ENCODE data around the gene NEMP1.
"Not testable (repeated sequence)": the region's sequence is repeated elsewhere in the genome, so short reads cannot be mapped to it uniquely, and the experiment has no call there.

NEMP1 gene

DNA sequence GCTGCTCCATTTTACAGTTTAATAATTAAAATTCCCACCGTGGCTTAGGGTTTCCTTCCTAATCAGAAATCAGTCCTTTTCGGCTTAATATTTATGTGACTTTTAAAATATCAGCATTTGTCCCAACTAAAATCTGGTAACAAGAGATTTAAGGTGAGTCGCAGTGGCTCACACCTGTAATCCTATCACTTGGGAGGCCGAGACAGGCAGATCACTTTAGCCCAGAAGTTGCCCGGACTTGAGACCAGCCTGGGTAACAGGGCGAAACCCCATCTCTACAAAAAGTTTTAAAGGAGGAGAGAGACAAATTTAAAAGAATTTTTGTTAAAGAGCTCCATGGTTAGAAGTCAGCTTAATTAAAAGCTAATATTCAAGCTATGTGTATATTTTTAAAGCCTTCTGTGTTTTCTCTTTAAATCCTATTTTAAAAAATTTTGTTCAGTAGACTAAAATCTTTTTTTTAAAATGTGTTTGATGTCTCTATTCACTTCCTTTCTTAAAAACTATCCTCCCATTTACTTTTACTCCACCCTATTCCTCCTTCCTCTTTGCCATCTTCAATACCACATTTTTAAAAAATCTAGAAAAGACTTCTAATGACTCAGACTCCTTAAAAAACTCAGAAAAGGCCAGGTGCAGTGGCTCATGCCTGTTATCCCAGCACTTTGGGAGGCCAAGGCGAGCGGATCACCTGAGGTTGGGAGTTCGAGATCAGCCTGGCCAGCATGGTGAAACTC is 58.4 kb downstream of the NEMP1 start:
- DNase-seq, result no peak

DNA sequence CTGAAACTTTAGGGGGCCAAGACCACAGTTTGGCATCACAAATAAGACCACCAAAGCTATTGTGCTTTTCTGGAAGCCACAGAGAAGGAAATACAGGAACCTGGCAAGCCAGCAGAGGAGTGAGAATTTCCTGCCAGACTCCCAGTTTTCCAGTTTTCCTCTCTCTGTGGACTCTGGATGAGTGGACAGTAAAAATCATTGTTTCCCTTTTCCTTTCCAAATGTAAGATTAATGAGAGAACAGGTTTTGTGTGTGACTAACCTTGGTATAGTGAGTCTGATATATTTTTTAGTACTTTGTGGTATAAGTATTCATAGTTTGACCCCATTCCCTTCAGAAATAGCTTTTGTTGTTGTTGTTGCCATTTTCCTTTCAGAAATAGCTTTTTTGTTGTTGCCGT is 59.7 kb downstream of the NEMP1 start:
- DNase-seq, result no peak

DNA sequence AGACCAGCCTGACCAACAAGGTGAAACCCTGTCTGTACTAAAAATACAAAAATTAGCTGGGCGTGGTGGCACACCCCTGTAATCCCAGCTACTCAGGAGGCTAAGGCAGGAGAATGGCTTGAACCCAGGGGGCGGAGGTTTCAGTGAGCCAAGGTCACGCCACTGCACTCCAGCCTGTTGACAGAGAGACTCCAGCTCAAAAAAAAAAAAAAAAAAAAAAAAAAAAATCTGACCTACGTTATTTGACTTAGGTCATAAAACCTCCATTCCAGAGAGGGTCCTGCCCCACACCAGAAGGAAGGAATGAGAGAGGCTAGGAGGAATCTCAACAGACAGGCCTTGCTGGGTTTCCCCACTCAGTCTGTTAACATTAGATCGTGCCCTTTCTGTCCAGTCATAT is 60.2 kb downstream of the NEMP1 start:
- DNase-seq, result not testable (repeated sequence)

DNA sequence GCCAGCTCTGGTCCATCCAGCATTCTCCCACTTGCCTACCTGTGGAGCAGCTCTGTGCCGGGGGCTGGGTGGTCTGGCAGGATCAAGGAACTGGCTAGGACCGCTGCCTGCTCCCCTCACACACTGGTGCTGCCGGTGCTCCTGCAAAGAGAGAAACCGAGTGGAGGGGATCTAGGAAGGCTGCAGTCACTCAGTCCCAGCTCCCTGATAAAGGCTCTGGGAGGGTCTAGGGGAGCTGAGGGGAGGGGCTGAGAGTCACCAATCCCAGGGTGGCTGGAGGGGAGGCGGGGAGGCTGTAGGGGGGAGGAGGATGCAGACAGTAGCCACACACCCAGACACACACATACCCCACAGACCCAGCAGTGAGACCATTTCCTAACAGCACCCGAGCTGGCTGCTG is 62.2 kb downstream of the NEMP1 start, which contains the start of gene TAC3:
Gene TAC3 (minus strand): TSS at position 182 of the 400 bp plus-strand sequence. CDS start 732 bp downstream, outside the sequence.
- DNase-seq, result no peak

DNA sequence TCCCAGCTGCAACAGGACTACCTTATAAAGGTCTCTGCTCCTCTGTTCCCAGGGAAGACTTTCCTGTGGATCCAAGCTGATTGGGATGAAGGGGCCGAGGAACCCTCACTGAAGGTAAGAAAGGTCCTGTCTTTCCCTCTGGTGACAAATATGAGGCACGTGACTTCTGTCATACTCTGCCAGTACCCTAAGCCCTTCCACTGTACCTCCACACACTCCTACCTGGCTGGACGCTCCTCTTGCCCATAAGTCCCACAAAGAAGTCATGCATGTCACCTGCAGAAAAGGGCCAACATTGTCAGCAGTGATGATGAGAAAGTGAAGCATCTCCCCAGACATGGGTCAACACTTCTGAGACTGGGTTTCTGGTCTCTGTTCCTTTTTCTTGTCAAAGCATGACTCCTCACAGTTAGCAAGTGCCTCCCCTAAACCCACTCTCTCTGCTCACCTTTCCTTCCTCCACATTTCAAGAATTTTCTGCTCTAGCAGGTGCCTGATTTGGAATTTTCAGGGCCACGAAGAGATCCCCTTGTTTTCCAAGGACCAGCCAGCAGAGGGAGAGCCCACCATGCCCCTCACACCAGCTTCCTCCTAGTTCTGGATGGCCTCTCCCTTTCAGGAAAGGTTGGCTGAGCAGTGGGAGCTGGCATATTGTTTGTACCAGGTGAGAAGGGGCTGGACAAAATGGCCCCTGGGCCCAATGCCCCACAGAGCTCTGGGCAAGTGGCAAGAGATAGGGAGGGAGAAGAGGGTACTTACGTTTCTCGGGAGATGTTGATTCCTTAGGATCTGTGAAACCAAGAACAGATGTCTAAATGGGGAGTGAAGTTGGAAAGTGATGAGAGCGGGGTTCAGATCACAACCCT is 65.8 kb downstream of the NEMP1 start:
- DNase-seq, result no peak

DNA sequence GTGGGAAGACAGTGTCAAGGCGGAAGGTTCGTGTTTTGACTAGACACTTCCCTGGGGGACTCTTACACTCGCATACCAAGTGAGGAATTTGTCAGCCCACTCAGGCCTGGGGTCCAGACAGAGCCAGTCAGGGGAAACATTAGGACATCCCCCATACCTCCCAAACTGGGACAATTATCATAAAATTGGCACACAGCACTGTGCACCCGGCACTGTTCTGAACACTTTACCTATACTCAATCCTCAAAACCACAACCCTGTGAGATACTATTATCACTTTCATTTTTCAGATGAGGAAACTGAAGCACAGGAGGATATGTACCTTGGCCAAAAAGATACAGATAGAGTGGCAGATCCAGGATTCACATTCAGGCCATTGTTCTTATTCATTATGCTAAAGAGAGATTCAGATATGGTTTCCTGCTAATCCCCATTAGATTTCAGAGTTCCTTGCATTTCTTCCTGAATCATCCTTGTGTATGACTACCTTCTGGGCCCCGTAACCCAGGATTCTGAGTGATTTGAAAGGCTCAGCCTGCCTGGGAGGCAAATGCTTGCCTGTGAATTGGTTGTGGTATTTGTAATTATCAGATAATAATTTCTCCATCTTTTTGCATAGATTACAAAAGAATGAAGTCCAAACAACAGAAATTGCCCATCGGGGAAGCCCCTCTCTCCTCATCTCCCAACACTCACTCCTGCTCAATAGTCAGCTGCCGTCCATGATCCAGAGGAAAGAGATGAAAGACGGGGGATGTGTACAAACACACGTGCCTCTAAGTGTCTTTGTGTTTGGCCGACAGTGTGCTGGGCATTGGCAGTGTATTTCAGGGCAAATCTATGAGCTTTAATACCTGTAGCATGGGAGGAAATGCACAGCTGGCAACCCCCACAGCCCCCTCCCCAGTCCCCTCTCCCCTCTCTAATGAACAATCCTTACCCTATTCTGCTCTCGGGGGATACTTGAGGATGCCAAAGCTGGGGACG is 66.9 kb downstream of the NEMP1 start:
- DNase-seq, result no peak

DNA sequence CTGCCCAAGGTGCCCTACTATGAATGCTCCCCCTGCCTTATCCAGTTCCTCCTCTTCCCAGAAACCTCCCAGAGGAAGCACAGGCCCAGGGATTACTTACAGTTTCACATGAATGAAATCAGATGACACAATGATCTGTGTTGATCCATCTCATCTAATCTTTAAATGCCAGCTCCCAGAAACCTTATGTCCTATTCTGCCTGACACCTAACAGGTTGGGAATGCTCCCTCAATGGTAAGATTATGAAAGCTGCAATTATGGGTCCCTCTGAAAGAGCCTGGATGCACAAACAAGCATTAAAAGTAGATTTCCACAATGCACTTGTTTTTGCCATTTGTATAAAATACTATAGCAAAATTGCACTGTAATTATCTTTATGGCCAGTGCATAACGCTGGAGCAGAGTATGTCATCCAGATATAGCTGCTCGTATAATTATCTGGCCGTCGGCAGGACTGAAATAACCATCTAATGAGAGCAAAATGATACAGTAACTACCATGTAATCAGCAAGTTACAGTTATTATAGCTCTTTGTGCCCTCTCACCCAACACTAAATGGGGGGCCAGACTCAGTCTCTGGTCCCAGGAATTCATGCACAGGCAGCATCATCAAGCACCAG is 67.9 kb downstream of the NEMP1 start:
- DNase-seq, result no peak

DNA sequence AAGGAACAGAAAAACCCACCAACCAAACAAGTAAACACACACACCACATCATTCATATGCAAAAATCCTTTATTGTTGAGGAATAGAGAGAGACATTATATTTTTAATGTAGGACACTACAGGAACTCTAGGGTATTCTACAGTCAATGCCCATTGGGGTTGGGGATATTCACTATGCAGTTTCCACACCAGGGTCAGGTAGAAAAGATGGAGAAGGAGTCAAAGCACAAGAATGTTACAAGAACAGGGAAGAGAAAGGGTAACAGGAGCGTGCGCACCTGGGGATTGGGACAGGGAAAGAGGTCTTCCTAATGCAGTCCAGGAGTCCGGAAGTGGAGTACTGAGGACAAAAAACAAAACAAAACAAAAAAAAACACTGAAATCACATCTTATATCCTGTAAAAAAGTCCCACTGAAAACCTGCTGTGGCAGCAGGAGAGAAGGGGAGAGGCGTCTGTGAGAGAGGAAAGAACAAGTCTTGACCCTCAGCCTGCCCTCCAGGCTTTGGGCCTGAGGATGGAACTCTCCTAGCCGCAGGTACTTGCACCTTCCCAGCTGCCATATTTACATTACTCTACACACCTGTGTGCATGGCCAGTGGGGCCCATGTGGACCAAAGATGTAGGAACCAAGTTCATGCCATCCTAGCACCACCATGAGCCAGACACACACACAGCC is 68.5 kb downstream of the NEMP1 start:
- DNase-seq, result no peak

DNA sequence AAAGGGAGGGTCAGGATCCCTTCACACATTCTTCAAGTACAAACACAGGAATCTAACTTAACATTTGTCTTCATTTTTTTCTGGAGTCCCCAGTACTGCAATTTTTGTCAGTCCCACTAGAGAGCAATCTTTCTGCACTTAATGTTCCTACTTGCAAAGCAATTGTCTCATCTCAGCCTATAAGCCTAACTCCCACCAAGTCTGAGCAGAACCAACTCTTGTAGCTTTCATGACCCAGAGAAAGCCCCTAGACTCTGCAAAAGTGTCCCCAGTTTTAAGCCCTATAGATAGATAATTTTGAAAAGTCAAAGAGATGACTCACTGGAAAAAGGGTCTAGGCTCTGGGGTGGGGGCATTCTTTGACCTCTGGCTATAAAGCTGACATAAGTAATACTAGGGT is 70.4 kb downstream of the NEMP1 start:
- peak; percentile 51 for DNase-seq

DNA sequence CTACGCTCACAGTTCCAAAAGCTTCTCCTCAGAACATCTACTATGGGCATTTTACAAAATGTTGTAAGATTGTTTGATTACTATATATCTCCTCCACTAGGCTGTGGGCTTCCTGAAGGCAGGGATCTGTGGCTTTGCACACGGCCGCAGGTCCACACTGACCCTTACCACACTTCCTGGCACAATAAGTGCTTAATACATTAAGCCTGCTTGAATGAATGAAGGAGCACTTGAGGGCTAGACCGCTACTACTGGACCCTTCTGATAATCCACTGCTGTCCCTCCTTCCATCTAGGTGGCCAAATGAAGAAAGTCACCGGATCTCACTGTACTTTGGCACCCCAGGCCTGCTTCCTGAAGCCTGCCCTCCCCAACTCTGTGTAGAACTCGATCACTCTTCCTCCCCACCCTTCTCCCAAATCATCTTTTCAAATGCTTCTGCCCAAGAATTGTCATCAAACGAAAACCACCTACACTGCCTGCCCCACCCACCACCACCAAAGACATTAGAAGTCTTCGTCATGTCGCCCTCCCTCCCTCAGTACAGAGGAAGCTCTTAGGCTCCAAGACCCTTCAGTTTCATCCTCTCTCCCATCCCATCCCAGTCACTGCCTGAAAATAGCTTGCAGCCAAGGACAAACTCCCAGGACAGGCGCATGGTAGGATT is 71.6 kb downstream of the NEMP1 start:
- DNase-seq, result no peak

DNA sequence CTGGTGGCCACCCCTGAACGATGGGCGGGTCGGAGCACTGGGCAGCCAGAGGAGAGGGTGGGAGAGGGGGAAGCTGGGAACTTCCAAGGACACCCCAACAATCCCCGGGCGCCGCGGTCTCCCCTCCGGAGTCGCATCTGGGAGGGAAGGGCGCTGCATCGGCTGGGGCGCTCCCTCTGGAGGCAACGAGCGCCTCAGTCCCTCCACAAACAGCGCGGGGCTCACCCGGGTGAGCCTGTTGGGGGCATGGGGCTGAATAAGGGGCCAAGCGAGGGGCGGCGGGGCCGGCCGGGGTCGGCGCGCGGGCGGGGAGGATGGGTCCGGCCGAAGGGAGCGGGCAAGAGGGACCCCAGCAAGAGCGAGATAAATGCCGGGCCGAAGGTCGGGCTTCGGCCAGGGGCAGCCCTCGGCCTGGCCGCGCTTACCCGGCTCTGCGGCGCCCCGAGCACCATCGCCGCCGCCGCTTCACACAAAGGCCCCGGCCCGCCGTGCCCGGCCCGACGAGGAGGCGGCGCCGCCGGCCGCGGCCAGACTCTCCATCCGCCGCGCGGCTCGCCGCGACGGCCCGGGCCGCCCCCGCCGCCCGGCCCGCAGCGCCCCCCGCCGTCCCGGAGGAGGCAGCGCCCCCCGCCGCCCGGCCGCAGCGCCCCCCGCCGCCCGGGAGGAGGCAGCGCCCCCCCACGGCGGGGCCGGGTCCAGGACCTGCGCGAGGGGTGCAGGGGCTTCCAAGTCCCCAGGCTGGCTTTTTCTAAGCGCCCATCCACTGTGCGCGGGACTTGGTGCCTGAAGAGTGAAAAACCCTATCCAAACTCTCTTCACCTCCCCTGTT is 72.4 kb downstream of the NEMP1 start, which contains the start of gene ZBTB39:
Gene ZBTB39 (minus strand): TSS at position 567 of the 829 bp plus-strand sequence. CDS start 1,629 bp downstream, outside the sequence.
- no peak for DNase-seq

All from NCI-H446 treated with DMSO at 0.1 percent for 48 hours (cell line).